Neuronal stem cell (in vitro differentiated cells): ENCODE measurements around the gene SRP9.
"Not testable (repeated sequence)": the region's sequence is repeated elsewhere in the genome, so short reads cannot be mapped to it uniquely, and the experiment has no call there.

Experiments used
- DNase-seq: peaks from one replicate; pipeline ENCODE4 v3.0.0-alpha.2; 2013; ENCODE audit warnings: low spot score
- H2AFZ ChIP-seq: one replicate; pipeline ENCODE4 v1.6.1; 2013; ENCODE audit warnings: mild to moderate bottlenecking, low read length, inconsistent platforms
- H2AK5ac ChIP-seq: 2 replicates; pipeline ENCODE4 v1.6.1; 2013; ENCODE audit warnings: low read depth, mild to moderate bottlenecking, inconsistent platforms, low read length, moderate library complexity, mixed read lengths
- H2BK120ac ChIP-seq: 2 replicates; pipeline ENCODE4 v1.6.1; 2013; ENCODE audit warnings: low read depth, mild to moderate bottlenecking, inconsistent platforms, low read length, moderate library complexity, mixed read lengths
- H2BK12ac ChIP-seq: one replicate; pipeline ENCODE4 v1.6.1; 2013; ENCODE audit warnings: low read length, inconsistent platforms
- H2BK15ac ChIP-seq: 2 replicates; pipeline ENCODE4 v1.6.1; 2013; ENCODE audit warnings: mild to moderate bottlenecking, low read length, inconsistent platforms, mixed read lengths
- H2BK5ac ChIP-seq: one replicate; pipeline ENCODE4 v1.6.1; 2013; ENCODE audit warnings: inconsistent platforms, mild to moderate bottlenecking, low read length, moderate library complexity
- H3K14ac ChIP-seq: one replicate; pipeline ENCODE4 v1.6.1; 2013; ENCODE audit warnings: low read length, inconsistent platforms
- H3K18ac ChIP-seq: 2 replicates; pipeline ENCODE4 v1.6.1; 2013; ENCODE audit warnings: low read length, inconsistent platforms
- H3K23ac ChIP-seq: 2 replicates; pipeline ENCODE4 v1.6.1; 2013; ENCODE audit warnings: low read depth, mild to moderate bottlenecking, mixed read lengths, low read length, inconsistent platforms; ENCODE audit not compliant: poor library complexity
- H3K27ac ChIP-seq: replicated peaks from 3 replicates; pipeline ENCODE4 v1.5.1; 2013; ENCODE audit warnings: low read length, inconsistent platforms
- H3K27me3 ChIP-seq, 3 experiments: 2 replicates each; pipeline ENCODE4 v1.6.1; 2013; ENCODE audit warnings: low read length in 3 of 3, mild to moderate bottlenecking in 2 of 3, inconsistent platforms in 1 of 3, low read depth in 1 of 3, mixed read lengths in 1 of 3, moderate library complexity in 1 of 3; ENCODE audit not compliant: control insufficient read depth in 3 of 3, insufficient read depth in 3 of 3
- H3K36me3 ChIP-seq, 2 donors: replicated peaks in 1 of 2; 2 replicates each; pipeline ENCODE4 v1.6.1; 2013; ENCODE audit warnings: low read length in 2 of 2; ENCODE audit not compliant: control insufficient read depth in 2 of 2, insufficient read depth in 2 of 2
- H3K4ac ChIP-seq: 2 replicates; pipeline ENCODE4 v1.6.1; 2013; ENCODE audit warnings: inconsistent platforms, mild to moderate bottlenecking, low read length, moderate library complexity
- H3K4me1 ChIP-seq, 2 donors: 1 replicate in 1 of 2; 2 replicates in 1 of 2; pipeline ENCODE4 v1.6.1; 2013; ENCODE audit warnings: low read length in 2 of 2, low read depth in 1 of 2; ENCODE audit not compliant: control insufficient read depth in 2 of 2, insufficient read depth in 1 of 2
- H3K4me2 ChIP-seq: one replicate; pipeline ENCODE4 v1.6.1; 2013; ENCODE audit warnings: mild to moderate bottlenecking, low read length, inconsistent platforms; ENCODE audit not compliant: insufficient read depth, poor library complexity, severe bottlenecking
- H3K4me3 ChIP-seq, 2 donors: 2 replicates each; pipeline ENCODE4 v1.5.1; 2013; ENCODE audit warnings: low read length in 2 of 2, mild to moderate bottlenecking in 2 of 2, inconsistent platforms in 1 of 2, moderate library complexity in 1 of 2
- H3K79me1 ChIP-seq: one replicate; pipeline ENCODE4 v1.6.1; 2013; ENCODE audit warnings: low read depth, mild to moderate bottlenecking, inconsistent platforms, low read length, moderate library complexity
- H3K9ac ChIP-seq: one replicate; pipeline ENCODE4 v1.6.1; 2013; ENCODE audit warnings: mild to moderate bottlenecking, low read depth, low read length, inconsistent platforms; ENCODE audit not compliant: poor library complexity
- H3K9me3 ChIP-seq, 2 donors: replicated peaks in 1 of 2; 2 replicates each; pipeline versions ENCODE3 to v1.6.1; 2013; ENCODE audit warnings: low read length in 2 of 2, mild to moderate bottlenecking in 2 of 2, inconsistent platforms in 1 of 2, low read depth in 1 of 2, mixed read lengths in 1 of 2, moderate library complexity in 1 of 2; ENCODE audit not compliant: control insufficient read depth in 2 of 2, insufficient read depth in 1 of 2
- H4K8ac ChIP-seq: one replicate; pipeline ENCODE4 v1.6.1; 2013; ENCODE audit warnings: low read depth, mild to moderate bottlenecking, inconsistent platforms, low read length, moderate library complexity
- H4K91ac ChIP-seq: one replicate; pipeline ENCODE4 v1.6.1; 2013; ENCODE audit warnings: low read length, low read depth, mild to moderate bottlenecking, inconsistent platforms; ENCODE audit not compliant: poor library complexity
- WGBS, 2 donors: extraction: QIAGEN DNeasy Blood & Tissue Kit; methylation state at CpG; one replicate each; pipeline ENCODE4 v1.1.7; 2013; ENCODE audit warnings: missing lambda C conversion rate in 2 of 2, mixed read lengths in 1 of 2; ENCODE audit not compliant: insufficient read length in 2 of 2, insufficient replicate concordance in 1 of 2; ENCODE audit errors: extremely low coverage in 2 of 2; 5-methylcytosine and 5-hydroxymethylcytosine counted together

The SRP9 gene

GRCh38 chr1:225812488-225813213, 35.0 kb downstream of the SRP9 start:
- Histone ChIP-seq H3K4me1 (peaks cover 12 to 26% of the 10 kb centered on the region in 2 donors), H3K36me3 (peaks cover 0 to 5% of the 10 kb centered on the region in 2 donors), H3K4me2 (no peak overlapping the region), H3K9me3 (no peaks in the 10 kb centered on the region), H3K18ac (no peak overlapping the region), H2BK12ac (no peak overlapping the region), H3K14ac (no peak overlapping the region), H2BK15ac (no peak overlapping the region), H3K9ac (no peak overlapping the region), H2BK5ac (no peak overlapping the region), H3K79me1 (no peaks in the 10 kb centered on the region), H3K23ac (no peak overlapping the region), H3K27me3 (peaks cover 0 to 8% (median 0%) of the 10 kb centered on the region in 3 experiments), H3K4me3 (no peak overlapping the region), H2AFZ (no peak overlapping the region), H4K91ac (no peak overlapping the region), H3K27ac (no peak overlapping the region), H2BK120ac (no peak overlapping the region), H4K8ac (no peak overlapping the region), H2AK5ac (no peak overlapping the region), H3K4ac (no peak overlapping the region)
- no peak for DNase-seq
- WGBS, 2 donors: no CpG with 5 or more reads among the region's 8 CpGs

- no peak overlapping the region for H3K4ac ChIP-seq
- H3K23ac ChIP-seq: no peak overlapping the region
- peaks cover 13 to 29% of the 10 kb centered on the region in 2 donors for H3K4me1 ChIP-seq
Observed at GRCh38 chr1:225813214-225813964, 35.8 kb downstream of the SRP9 start.

GRCh38 chr1:225814381-225814780, 36.8 kb downstream of the SRP9 start:
- Histone ChIP-seq H3K27ac (no peak overlapping the region), H4K91ac (no peak overlapping the region), H2AK5ac (no peak overlapping the region), H3K27me3 (peaks cover 0 to 6% (median 0%) of the 10 kb centered on the region in 3 experiments), H2BK12ac (peak overlapping the region; percentile 34), H2AFZ (no peak overlapping the region), H2BK5ac (no peak overlapping the region), H3K18ac (peak overlapping the region; percentile 60), H4K8ac (no peak overlapping the region), H3K9me3 (no peaks in the 10 kb centered on the region), H3K14ac (no peak overlapping the region), H3K4ac (no peak overlapping the region), H3K4me2 (no peak overlapping the region), H3K23ac (no peak overlapping the region), H3K4me3 (no peak overlapping the region), H3K79me1 (no peaks in the 10 kb centered on the region), H3K36me3 (peaks cover 0 to 5% of the 10 kb centered on the region in 2 donors), H3K9ac (peak overlapping the region; percentile 7), H2BK15ac (peak overlapping the region; percentile 20), H2BK120ac (no peak overlapping the region), H3K4me1 (peaks cover 13 to 31% of the 10 kb centered on the region in 2 donors)
- no CpG with 5 or more reads among the region's 7 CpGs for WGBS, 2 donors
- no peak for DNase-seq

More at GRCh38 chr1:225813214-225813964, 35.8 kb downstream of the SRP9 start:
- Histone ChIP-seq H3K79me1 (no peaks in the 10 kb centered on the region), H2BK15ac (no peak overlapping the region), H3K27me3 (peaks cover 0 to 8% (median 0%) of the 10 kb centered on the region in 3 experiments), H3K4me3 (no peak overlapping the region), H2AK5ac (no peak overlapping the region), H3K18ac (no peak overlapping the region), H4K8ac (no peak overlapping the region), H3K14ac (no peak overlapping the region), H2BK12ac (no peak overlapping the region), H3K27ac (no peak overlapping the region), H2BK120ac (no peak overlapping the region), H3K4me2 (no peak overlapping the region), H3K9ac (no peak overlapping the region), H3K9me3 (no peaks in the 10 kb centered on the region), H3K36me3 (peaks cover 0 to 5% of the 10 kb centered on the region in 2 donors), H2AFZ (no peak overlapping the region), H2BK5ac (no peak overlapping the region), H4K91ac (no peak overlapping the region)
- no peak for DNase-seq
- no CpG with 5 or more reads among the region's 10 CpGs for WGBS, 2 donors

- H3K9me3 ChIP-seq, H2AK5ac ChIP-seq, H3K9ac ChIP-seq, H3K79me1 ChIP-seq, H3K27me3 ChIP-seq, H3K36me3 ChIP-seq, H3K27ac ChIP-seq, H2BK120ac ChIP-seq, H3K4me2 ChIP-seq, H2BK5ac ChIP-seq, H3K4ac ChIP-seq, H2AFZ ChIP-seq, DNase-seq, H3K4me3 ChIP-seq, H3K14ac ChIP-seq, H4K8ac ChIP-seq, H2BK15ac ChIP-seq, H3K23ac ChIP-seq, H3K18ac ChIP-seq, H4K91ac ChIP-seq: not testable (repeated sequence)
- peak overlapping the region; percentile 64 for H2BK12ac ChIP-seq
- peaks cover 13 to 31% of the 10 kb centered on the region in 2 donors for H3K4me1 ChIP-seq
- WGBS, 2 donors: no CpG with 5 or more reads among the region's 7 CpGs
Observed at GRCh38 chr1:225815090-225815489, 37.5 kb downstream of the SRP9 start.
